ENCODE measurements around the gene GSKIP.

Gene GSKIP

GRCh38 chr14:96357216-96357615 is 6.1 kb upstream of the GSKIP start:
- peaks cover 27% of the 10 kb centered on the region for H3K79me2 ChIP-seq (ENCODE audit: insufficient read depth, low read depth)

GRCh38 chr14:96359959-96360358 is 3.4 kb upstream of the GSKIP start:
- Histone ChIP-seq H3K9ac (no peak overlapping the region), H3K4me3 (IDR thresholded peaks at IDR 0.05; ENCODE audit: insufficient read depth, low read depth, low read length) (no peak overlapping the region), H3K27ac (no peak overlapping the region), H2AFZ (ENCODE audit: low read depth) (no peak overlapping the region), H3K27me3 (ENCODE audit: insufficient read depth, low read depth) (no peaks in the 10 kb centered on the region), H3K4me1 (ENCODE audit: low read depth, poor library complexity, severe bottlenecking) (peaks cover 21% of the 10 kb centered on the region), H3K36me3 (ENCODE audit: insufficient read depth) (no peaks in the 10 kb centered on the region), H4K20me1 (ENCODE audit: insufficient read depth) (no peaks in the 10 kb centered on the region), H3K79me2 (ENCODE audit: insufficient read depth, low read depth) (peaks cover 41% of the 10 kb centered on the region), H3K4me2 (no peak overlapping the region)
- TF ChIP-seq CTCF (conservative IDR thresholded peaks at IDR 0.05; ENCODE audit: low read depth, low read length), result no peak

More at GRCh38 chr14:96357216-96357615, 6.1 kb upstream of the GSKIP start:
- H3K4me3 ChIP-seq (IDR thresholded peaks at IDR 0.05; ENCODE audit: insufficient read depth, low read depth, low read length), result no peak overlapping the region
- no peak overlapping the region for H2AFZ ChIP-seq (ENCODE audit: low read depth)
- no peak overlapping the region for H3K9ac ChIP-seq
- TF ChIP-seq CTCF (conservative IDR thresholded peaks at IDR 0.05; ENCODE audit: low read depth, low read length), result no peak
- H3K36me3 ChIP-seq (ENCODE audit: insufficient read depth), result no peaks in the 10 kb centered on the region
- no peaks in the 10 kb centered on the region for H4K20me1 ChIP-seq (ENCODE audit: insufficient read depth)
- no peak overlapping the region for H3K4me2 ChIP-seq
- H3K27ac ChIP-seq, result no peak overlapping the region
- no peaks in the 10 kb centered on the region for H3K27me3 ChIP-seq (ENCODE audit: insufficient read depth, low read depth)
- peaks cover 16% of the 10 kb centered on the region for H3K4me1 ChIP-seq (ENCODE audit: low read depth, poor library complexity, severe bottlenecking)

- H2AFZ ChIP-seq (ENCODE audit: low read depth), result peak overlapping the region; percentile 66
- H3K79me2 ChIP-seq (ENCODE audit: insufficient read depth, low read depth), result peaks cover 42% of the 10 kb centered on the region
- peak overlapping the region; percentile 64 for H3K27ac ChIP-seq
- H4K20me1 ChIP-seq (ENCODE audit: insufficient read depth), result no peaks in the 10 kb centered on the region
- H3K4me1 ChIP-seq (ENCODE audit: low read depth, poor library complexity, severe bottlenecking), result peaks cover 22% of the 10 kb centered on the region
- H3K4me2 ChIP-seq, result peak overlapping the region; percentile 97
- peak overlapping the region; percentile 61; the same call in 1 of the 2 replicates for H3K9ac ChIP-seq
- no peak for TF ChIP-seq CTCF (conservative IDR thresholded peaks at IDR 0.05; ENCODE audit: low read depth, low read length)
- no peaks in the 10 kb centered on the region for H3K36me3 ChIP-seq (ENCODE audit: insufficient read depth)
- no peaks in the 10 kb centered on the region for H3K27me3 ChIP-seq (ENCODE audit: insufficient read depth, low read depth)
- H3K4me3 ChIP-seq (IDR thresholded peaks at IDR 0.05; ENCODE audit: insufficient read depth, low read depth, low read length), result no peak overlapping the region
Observed at GRCh38 chr14:96362071-96362964, 1.0 kb upstream of the GSKIP start.

- Histone ChIP-seq H3K4me3 (IDR thresholded peaks at IDR 0.05; ENCODE audit: insufficient read depth, low read depth, low read length) (no peak overlapping the region), H4K20me1 (ENCODE audit: insufficient read depth) (no peaks in the 10 kb centered on the region), H3K79me2 (ENCODE audit: insufficient read depth, low read depth) (peaks cover 42% of the 10 kb centered on the region), H3K27me3 (ENCODE audit: insufficient read depth, low read depth) (no peaks in the 10 kb centered on the region), H3K27ac (peak overlapping the region; percentile 30; the same call in 1 of the 2 replicates), H3K4me2 (peak overlapping the region; percentile 73), H3K4me1 (ENCODE audit: low read depth, poor library complexity, severe bottlenecking) (peaks cover 22% of the 10 kb centered on the region), H3K36me3 (ENCODE audit: insufficient read depth) (no peaks in the 10 kb centered on the region), H3K9ac (peak overlapping the region; percentile 12; the same call in 1 of the 2 replicates), H2AFZ (ENCODE audit: low read depth) (no peak overlapping the region)
- no peak for TF ChIP-seq CTCF (conservative IDR thresholded peaks at IDR 0.05; ENCODE audit: low read depth, low read length)
Observed at GRCh38 chr14:96363751-96364336, 518 bp downstream of the GSKIP start.

Data from KMS-11 (cell line).